Gastroesophageal sphincter (tissue), 4 donors: ENCODE results near the gene SUPT20H. TPM values are rescaled to one million over a fixed set of nuclear protein-coding genes. Genes with fewer than 3 reads are reported as not detected.
A peak's percentile ranks its signal among the peaks of the same experiment; 100 is the strongest.

Experiments used
- ATAC-seq: fragments of 150-250 bp; one replicate; pipeline ENCODE4 v1.9.1; 2016; ENCODE audit warnings: mild to moderate bottlenecking, moderate library complexity
- H3K27ac ChIP-seq, 4 donors: fragments of 200-600 bp; sonication (generic) in 3 of 4; 1 replicate in 3 of 4; 2 replicates in 1 of 4; pipeline ENCODE4 v1.5.1; 2016 to 2019
- H3K27me3 ChIP-seq: fragments of 200-600 bp; sonication (generic); one replicate; pipeline ENCODE4 v1.5.1; 2019
- H3K36me3 ChIP-seq, 2 donors: fragments of 200-600 bp; sonication (generic); one replicate each; pipeline ENCODE4 v1.5.1; 2019; ENCODE audit warnings: control low read depth in 1 of 2
- H3K4me1 ChIP-seq, 3 donors: fragments of 200-600 bp; sonication (generic); 1 replicate in 2 of 3; 2 replicates in 1 of 3; pipeline ENCODE4 v1.5.1; 2016 to 2019; ENCODE audit warnings: control low read depth in 2 of 3
- H3K4me3 ChIP-seq, 2 donors: fragments of 200-600 bp; sonication (generic); one replicate each; pipeline ENCODE4 v1.5.1; 2019; ENCODE audit warnings: mild to moderate bottlenecking in 1 of 2, moderate library complexity in 1 of 2
- H3K9me3 ChIP-seq, 3 donors: fragments of 200-600 bp; sonication (generic); one replicate each; pipeline ENCODE4 v1.5.1; 2017 to 2019; ENCODE audit warnings: control low read depth in 2 of 3
- CTCF ChIP-seq, 4 experiments: fragments of 200-600 bp in 2 of 4; fragments of 450-650 bp in 2 of 4; sonication (generic) in 1 of 4; IDR thresholded peaks; one replicate each; pipeline ENCODE4 v1.5.1; 2017 to 2019; ENCODE audit warnings: antibody characterized with exemption in 4 of 4, mild to moderate bottlenecking in 2 of 4, moderate library complexity in 2 of 4
- EP300 ChIP-seq: sonication (generic); formaldehyde crosslinking; IDR thresholded peaks from one replicate; pipeline ENCODE4 v1.6.1; 2017; ENCODE audit warnings: antibody characterized with exemption, mild to moderate bottlenecking
- POLR2A ChIP-seq, 2 donors: fragments of 450-650 bp; IDR thresholded peaks; one replicate each; pipeline ENCODE4 v1.6.1; 2017; ENCODE audit warnings: antibody characterized with exemption in 2 of 2, mild to moderate bottlenecking in 2 of 2, moderate library complexity in 1 of 2
- POLR2AphosphoS5 ChIP-seq: sonication (generic); formaldehyde crosslinking; IDR thresholded peaks from one replicate; pipeline ENCODE4 v1.6.1; 2017; ENCODE audit warnings: antibody characterized with exemption
- WGBS, 2 donors: methylation state at CpG; one replicate each; pipeline ENCODE4 v1.1.5; 2018; ENCODE audit warnings: low coverage in 1 of 2; 5-methylcytosine and 5-hydroxymethylcytosine counted together
- total RNA-seq, 4 donors: library from RNA; depleted of rRNA; stranded (reverse); fragments of >200 nt; gene quantifications; one replicate each; pipeline ENCODE4 v1.1.0, GENCODE V29; 2016

The SUPT20H gene
- total RNA-seq, 4 donors from 2014 or later, result 23.5 to 41.6 (median 33.1) TPM

GRCh38 chr13:36997716-36998427 is 61.6 kb downstream of the SUPT20H start:
- 42 to 49% methylated on average over 4 to 6 of the region's 6 CpGs for WGBS, 2 donors
- Histone ChIP-seq H3K27ac (peak overlapping the region in 2 of 4 donors; percentile 94 to 96), H3K9me3 (no peaks in the 10 kb centered on the region)

GRCh38 chr13:36992362-36992761 is 67.1 kb downstream of the SUPT20H start:
- H3K27ac ChIP-seq, result no peak overlapping the region
- WGBS, 2 donors, result 84 to 92% methylated on average over 4 of the region's 4 CpGs
- H3K36me3 ChIP-seq, result peaks cover 23 to 80% of the 10 kb centered on the region in 2 donors
- ATAC-seq, result no peak
- H3K4me3 ChIP-seq, result no peak overlapping the region
- TF ChIP-seq EP300 (no peak), POLR2A (IDR thresholded peaks at IDR 0.05) (no peak), POLR2AphosphoS5 (no peak), CTCF (IDR thresholded peaks at IDR 0.05) (no peak)
- no peaks in the 10 kb centered on the region for H3K9me3 ChIP-seq
- no peaks in the 10 kb centered on the region for H3K27me3 ChIP-seq
- peaks cover 0 to under 1% (median 0%) of the 10 kb centered on the region in 3 donors for H3K4me1 ChIP-seq

More at GRCh38 chr13:36997716-36998427, 61.6 kb downstream of the SUPT20H start:
- no peaks in the 10 kb centered on the region for H3K27me3 ChIP-seq
- H3K36me3 ChIP-seq, result peaks cover 6 to 25% of the 10 kb centered on the region in 2 donors
- ATAC-seq, result no peak
- peaks cover 0 to 28% (median 15%) of the 10 kb centered on the region in 3 donors for H3K4me1 ChIP-seq
- H3K4me3 ChIP-seq, result peak overlapping the region; percentile 86 to 96
- TF ChIP-seq EP300, result no peak
- no peak for TF ChIP-seq CTCF (IDR thresholded peaks at IDR 0.05)
- TF ChIP-seq POLR2AphosphoS5, result no peak
- TF ChIP-seq POLR2A (IDR thresholded peaks at IDR 0.05), result no peak

- H3K9me3 ChIP-seq, result no peaks in the 10 kb centered on the region
- no peaks in the 10 kb centered on the region for H3K27me3 ChIP-seq
- H3K4me1 ChIP-seq, result no peaks in the 10 kb centered on the region
- TF ChIP-seq CTCF (IDR thresholded peaks at IDR 0.05), result no peak
- no peak for TF ChIP-seq POLR2AphosphoS5
- TF ChIP-seq POLR2A (IDR thresholded peaks at IDR 0.05), result no peak
- H3K27ac ChIP-seq, result no peak overlapping the region
- WGBS, 2 donors, result 86 to 90% methylated on average over 2 of the region's 2 CpGs
- H3K4me3 ChIP-seq, result no peak overlapping the region
- no peak for ATAC-seq
- peaks cover 5 to 100% of the 10 kb centered on the region in 2 donors for H3K36me3 ChIP-seq
These were observed 72.8 kb downstream of the SUPT20H start for GRCh38 chr13:36986462-36987240.

GRCh38 chr13:36981156-36981743 is 78.2 kb downstream of the SUPT20H start:
- no peak for TF ChIP-seq EP300
- peak; percentile 39 to 59 (median 56) for TF ChIP-seq CTCF (IDR thresholded peaks at IDR 0.05)
- no peak for ATAC-seq
- WGBS, 2 donors, result 21 to 27% methylated on average over 6 of the region's 6 CpGs
- Histone ChIP-seq H3K9me3 (no peaks in the 10 kb centered on the region), H3K36me3 (peaks cover 0 to 84% of the 10 kb centered on the region in 2 donors), H3K4me3 (no peak overlapping the region), H3K4me1 (no peaks in the 10 kb centered on the region), H3K27me3 (no peaks in the 10 kb centered on the region), H3K27ac (peak overlapping the region in 1 of 4 donors; percentile 9)
